GM23338 (cell line): Measurements from ENCODE around the gene CNN3. TPM values are rescaled to one million over a fixed set of nuclear protein-coding genes. Genes with fewer than 3 reads are reported as not detected.

ENCODE experiments used
- ATAC-seq: fragments of 200-7000 bp; cut with Tn5 transposase; 3 replicates; pipeline ENCODE4 v1.9.1; 2020
- DNase-seq: peaks from one replicate; pipeline ENCODE4 v3.0.0-alpha.2; 2015; ENCODE audit warnings: low spot score
- H2AFZ ChIP-seq: fragments of 200-600 bp; sonication (generic); 2 replicates; pipeline ENCODE4 v1.8.0; 2016; ENCODE audit warnings: antibody characterized with exemption, mild to moderate bottlenecking, moderate library complexity
- H3F3A ChIP-seq: fragments of 200-600 bp; sonication (generic); replicated peaks from 2 replicates; pipeline ENCODE4 v1.8.0; 2017; ENCODE audit warnings: antibody characterized with exemption, mixed run types, low read depth
- H3K27ac ChIP-seq: fragments of 200-600 bp; sonication (generic); 2 replicates; pipeline ENCODE4 v1.6.1; 2016; ENCODE audit warnings: low read depth
- H3K27me3 ChIP-seq: fragments of 200-600 bp; sonication (generic); 2 replicates; pipeline ENCODE4 v1.8.0; 2016; ENCODE audit warnings: mild to moderate bottlenecking, mixed run types, moderate library complexity; ENCODE audit not compliant: insufficient read depth
- H3K36me3 ChIP-seq: fragments of 200-600 bp; sonication (generic); 2 replicates; pipeline ENCODE4 v1.8.0; 2016; ENCODE audit warnings: mild to moderate bottlenecking; ENCODE audit not compliant: insufficient read depth
- H3K4me1 ChIP-seq: fragments of 200-600 bp; sonication (generic); 2 replicates; pipeline ENCODE4 v1.8.0; 2016; ENCODE audit warnings: mild to moderate bottlenecking, moderate library complexity; ENCODE audit not compliant: insufficient read depth
- H3K4me2 ChIP-seq: fragments of 200-600 bp; sonication (generic); 2 replicates; pipeline ENCODE4 v1.7.1; 2017; ENCODE audit warnings: mixed run types
- H3K4me3 ChIP-seq: fragments of 200-600 bp; sonication (generic); 2 replicates; pipeline ENCODE4 v1.6.1; 2016; ENCODE audit warnings: mixed run types
- H3K79me2 ChIP-seq: fragments of 200-600 bp; sonication (generic); replicated peaks from 2 replicates; pipeline ENCODE4 v1.8.0; 2017; ENCODE audit warnings: mild to moderate bottlenecking; ENCODE audit not compliant: insufficient read depth
- H3K9me2 ChIP-seq: fragments of 200-600 bp; sonication (generic); 2 replicates; pipeline ENCODE4 v1.8.0; 2017; ENCODE audit not compliant: insufficient read depth
- H4K20me1 ChIP-seq: fragments of 200-600 bp; sonication (generic); replicated peaks from 2 replicates; pipeline ENCODE4 v1.8.0; 2017; ENCODE audit warnings: mild to moderate bottlenecking; ENCODE audit not compliant: insufficient read depth
- H3K27ac Mint-ChIP-seq: 2 replicates; pipeline ENCODE4 v1.8.0; 2020; ENCODE audit warnings: inconsistent platforms, mild to moderate bottlenecking, moderate library complexity, mixed read lengths
- H3K27me3 Mint-ChIP-seq: 3 replicates; pipeline ENCODE4 v1.8.0; 2022; ENCODE audit warnings: low read depth, mild to moderate bottlenecking, moderate library complexity, mixed read lengths, inconsistent platforms; ENCODE audit not compliant: insufficient read depth, poor library complexity
- H3K36me3 Mint-ChIP-seq: 3 replicates; pipeline ENCODE4 v1.8.0; 2021; ENCODE audit warnings: low read depth, mild to moderate bottlenecking, inconsistent platforms, moderate library complexity, mixed read lengths
- H3K4me1 Mint-ChIP-seq: 3 replicates; pipeline ENCODE4 v1.8.0; 2020; ENCODE audit warnings: mild to moderate bottlenecking, inconsistent platforms, mixed read lengths
- H3K4me3 Mint-ChIP-seq: 3 replicates; pipeline ENCODE4 v1.8.0; 2021; ENCODE audit warnings: moderate library complexity, mild to moderate bottlenecking, inconsistent platforms, mixed read lengths
- H3K9me3 Mint-ChIP-seq: 3 replicates; pipeline ENCODE4 v1.8.0; 2020; ENCODE audit warnings: moderate library complexity, mild to moderate bottlenecking, inconsistent platforms, mixed read lengths
- CREB1 ChIP-seq: fragments of 250-450 bp; sonication (Bioruptor Pico); IDR thresholded peaks from 2 replicates; pipeline ENCODE4 v1.5.0; 2020; ENCODE audit warnings: low read depth, mild to moderate bottlenecking, moderate library complexity
- EZH2 ChIP-seq: fragments of 200-600 bp; sonication (generic); IDR thresholded peaks from one replicate; pipeline ENCODE4 v1.8.0; 2017; ENCODE audit warnings: antibody characterized with exemption, mild to moderate bottlenecking, low read depth; ENCODE audit not compliant: unreplicated experiment
- EZH2phosphoT487 ChIP-seq: fragments of 200-600 bp; sonication (generic); IDR thresholded peaks from one replicate; pipeline ENCODE4 v1.8.1; 2018; ENCODE audit warnings: antibody characterized with exemption; ENCODE audit not compliant: unreplicated experiment
- JUNB ChIP-seq: IDR thresholded peaks from one replicate; pipeline ENCODE4 v1.6.1; 2016; ENCODE audit warnings: antibody characterized with exemption; ENCODE audit not compliant: unreplicated experiment
- NANOG ChIP-seq: IDR thresholded peaks from 2 replicates; pipeline ENCODE4 v1.6.1; 2016; ENCODE audit warnings: antibody characterized with exemption, borderline replicate concordance
- POLR2AphosphoS5 ChIP-seq: IDR thresholded peaks from 2 replicates; pipeline ENCODE4 v1.6.1; 2016; ENCODE audit warnings: antibody characterized with exemption, low read depth
- STAT1 ChIP-seq: IDR thresholded peaks from one replicate; pipeline ENCODE4 v1.6.1; 2016; ENCODE audit warnings: antibody characterized with exemption; ENCODE audit not compliant: unreplicated experiment
- ZNF114 ChIP-seq: fragments of 250-450 bp; sonication (Bioruptor Pico); IDR thresholded peaks from 2 replicates; pipeline ENCODE4 v1.5.0; 2020; ENCODE audit warnings: mild to moderate bottlenecking, moderate library complexity
- ZNF331 ChIP-seq: fragments of 250-450 bp; sonication (Bioruptor Pico); IDR thresholded peaks from 2 replicates; pipeline ENCODE4 v1.5.0; 2020; ENCODE audit warnings: low read depth, mild to moderate bottlenecking, moderate library complexity
- polyA plus RNA-seq: library from polyadenylated mRNA; unstranded; fragments of >200 nt; fragmentation: Nextera tagmentation; extraction: Ambion mirVana; gene quantifications from 2 replicates; pipeline ENCODE4 v1.2.1, GENCODE V29; 2016
- total RNA-seq: library from RNA; depleted of rRNA; stranded (reverse); fragments of >200 nt; shearing (Covaris generic); gene quantifications from 2 replicates; pipeline ENCODE4 v1.2.3, GENCODE V29; 2014
- TF ChIP-seq, protein P1 (sequence below), 2 experiments: fragments of 200-600 bp in 1 of 2; sonication (generic) in 1 of 2; conservative IDR thresholded peaks; 2 replicates each; pipeline versions ENCODE4 v1.5.1 to v1.6.1; 2016 to 2017; ENCODE audit warnings: antibody characterized with exemption in 2 of 2, low read depth in 2 of 2, mild to moderate bottlenecking in 2 of 2, moderate library complexity in 1 of 2
- TF ChIP-seq, protein P2 (sequence below): IDR thresholded peaks from one replicate; pipeline ENCODE4 v1.6.1; 2018; ENCODE audit warnings: antibody characterized with exemption; ENCODE audit not compliant: unreplicated experiment
- TF ChIP-seq, protein P3 (sequence below): fragments of 250-450 bp; sonication (Bioruptor Pico); IDR thresholded peaks from 2 replicates; pipeline ENCODE4 v1.5.0; 2020; ENCODE audit warnings: mild to moderate bottlenecking, moderate library complexity
- TF ChIP-seq, protein P4 (sequence below): IDR thresholded peaks from 2 replicates; pipeline ENCODE4 v1.6.1; 2016; ENCODE audit warnings: antibody characterized with exemption

Gene CNN3
- total and polyA plus RNA-seq, 2 experiments from 2014 or later: 220 to 312 TPM

DNA sequence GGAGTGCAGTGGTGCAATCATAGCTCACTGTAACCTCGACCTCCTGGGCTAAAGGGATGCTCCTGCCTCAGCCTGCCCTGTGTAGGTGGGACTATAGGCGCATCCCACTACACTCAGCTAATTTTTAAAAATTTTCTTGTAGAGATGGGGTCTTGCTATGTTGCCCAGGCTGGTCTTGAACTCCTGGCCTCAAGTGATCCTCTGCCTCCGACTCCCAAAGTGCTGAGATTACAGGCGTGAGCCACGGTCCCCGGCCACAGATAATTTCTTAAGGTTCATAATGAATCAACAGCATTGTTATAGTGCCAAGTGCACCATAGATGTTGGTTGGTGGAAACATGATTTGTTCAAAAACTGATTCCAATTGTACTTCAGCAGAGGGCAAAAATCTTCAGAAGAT lies 42.2 kb upstream of the CNN3 start:
- no peak overlapping the region for H3K4me3 ChIP-seq
- no peaks in the 10 kb centered on the region; the same call in 2 of the 3 replicates for H3K36me3 Mint-ChIP-seq
- no peaks in the 10 kb centered on the region for H3K79me2 ChIP-seq
- no peaks in the 10 kb centered on the region for H3K36me3 ChIP-seq
- no peak overlapping the region for H3K27ac ChIP-seq
- no peak overlapping the region for H3K27ac Mint-ChIP-seq
- no peak for ATAC-seq
- no peak for DNase-seq
- H3K4me1 Mint-ChIP-seq: peaks cover 11% of the 10 kb centered on the region
- peaks cover 7% of the 10 kb centered on the region; the same call in 1 of the 2 replicates for H3K4me1 ChIP-seq
- H3K9me2 ChIP-seq: no peaks in the 10 kb centered on the region
- H2AFZ ChIP-seq: no peak overlapping the region
- H3F3A ChIP-seq: no peaks in the 10 kb centered on the region
- peaks cover 7% of the 10 kb centered on the region for H3K27me3 Mint-ChIP-seq
- H4K20me1 ChIP-seq: no peaks in the 10 kb centered on the region
- no peak overlapping the region for H3K4me3 Mint-ChIP-seq
- H3K9me3 Mint-ChIP-seq: no peaks in the 10 kb centered on the region
- no peaks in the 10 kb centered on the region for H3K27me3 ChIP-seq
- no peak overlapping the region for H3K4me2 ChIP-seq
- TF ChIP-seq CREB1 (no peak), ZNF114 (CRISPR knock-in tag) (no peak), NANOG (no peak), JUNB (no peak), POLR2AphosphoS5 (no peak), EZH2phosphoT487 (no peak), EZH2 (no peak), ZNF331 (CRISPR knock-in tag) (no peak), STAT1 (no peak)
- TF ChIP-seq, protein P1, sequence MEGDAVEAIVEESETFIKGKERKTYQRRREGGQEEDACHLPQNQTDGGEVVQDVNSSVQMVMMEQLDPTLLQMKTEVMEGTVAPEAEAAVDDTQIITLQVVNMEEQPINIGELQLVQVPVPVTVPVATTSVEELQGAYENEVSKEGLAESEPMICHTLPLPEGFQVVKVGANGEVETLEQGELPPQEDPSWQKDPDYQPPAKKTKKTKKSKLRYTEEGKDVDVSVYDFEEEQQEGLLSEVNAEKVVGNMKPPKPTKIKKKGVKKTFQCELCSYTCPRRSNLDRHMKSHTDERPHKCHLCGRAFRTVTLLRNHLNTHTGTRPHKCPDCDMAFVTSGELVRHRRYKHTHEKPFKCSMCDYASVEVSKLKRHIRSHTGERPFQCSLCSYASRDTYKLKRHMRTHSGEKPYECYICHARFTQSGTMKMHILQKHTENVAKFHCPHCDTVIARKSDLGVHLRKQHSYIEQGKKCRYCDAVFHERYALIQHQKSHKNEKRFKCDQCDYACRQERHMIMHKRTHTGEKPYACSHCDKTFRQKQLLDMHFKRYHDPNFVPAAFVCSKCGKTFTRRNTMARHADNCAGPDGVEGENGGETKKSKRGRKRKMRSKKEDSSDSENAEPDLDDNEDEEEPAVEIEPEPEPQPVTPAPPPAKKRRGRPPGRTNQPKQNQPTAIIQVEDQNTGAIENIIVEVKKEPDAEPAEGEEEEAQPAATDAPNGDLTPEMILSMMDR (conservative IDR thresholded peaks at IDR 0.05; ENCODE audit: low read depth in 2 of 2): no peak
- TF ChIP-seq, protein P2, sequence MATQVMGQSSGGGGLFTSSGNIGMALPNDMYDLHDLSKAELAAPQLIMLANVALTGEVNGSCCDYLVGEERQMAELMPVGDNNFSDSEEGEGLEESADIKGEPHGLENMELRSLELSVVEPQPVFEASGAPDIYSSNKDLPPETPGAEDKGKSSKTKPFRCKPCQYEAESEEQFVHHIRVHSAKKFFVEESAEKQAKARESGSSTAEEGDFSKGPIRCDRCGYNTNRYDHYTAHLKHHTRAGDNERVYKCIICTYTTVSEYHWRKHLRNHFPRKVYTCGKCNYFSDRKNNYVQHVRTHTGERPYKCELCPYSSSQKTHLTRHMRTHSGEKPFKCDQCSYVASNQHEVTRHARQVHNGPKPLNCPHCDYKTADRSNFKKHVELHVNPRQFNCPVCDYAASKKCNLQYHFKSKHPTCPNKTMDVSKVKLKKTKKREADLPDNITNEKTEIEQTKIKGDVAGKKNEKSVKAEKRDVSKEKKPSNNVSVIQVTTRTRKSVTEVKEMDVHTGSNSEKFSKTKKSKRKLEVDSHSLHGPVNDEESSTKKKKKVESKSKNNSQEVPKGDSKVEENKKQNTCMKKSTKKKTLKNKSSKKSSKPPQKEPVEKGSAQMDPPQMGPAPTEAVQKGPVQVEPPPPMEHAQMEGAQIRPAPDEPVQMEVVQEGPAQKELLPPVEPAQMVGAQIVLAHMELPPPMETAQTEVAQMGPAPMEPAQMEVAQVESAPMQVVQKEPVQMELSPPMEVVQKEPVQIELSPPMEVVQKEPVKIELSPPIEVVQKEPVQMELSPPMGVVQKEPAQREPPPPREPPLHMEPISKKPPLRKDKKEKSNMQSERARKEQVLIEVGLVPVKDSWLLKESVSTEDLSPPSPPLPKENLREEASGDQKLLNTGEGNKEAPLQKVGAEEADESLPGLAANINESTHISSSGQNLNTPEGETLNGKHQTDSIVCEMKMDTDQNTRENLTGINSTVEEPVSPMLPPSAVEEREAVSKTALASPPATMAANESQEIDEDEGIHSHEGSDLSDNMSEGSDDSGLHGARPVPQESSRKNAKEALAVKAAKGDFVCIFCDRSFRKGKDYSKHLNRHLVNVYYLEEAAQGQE: no peak
- TF ChIP-seq, protein P3, sequence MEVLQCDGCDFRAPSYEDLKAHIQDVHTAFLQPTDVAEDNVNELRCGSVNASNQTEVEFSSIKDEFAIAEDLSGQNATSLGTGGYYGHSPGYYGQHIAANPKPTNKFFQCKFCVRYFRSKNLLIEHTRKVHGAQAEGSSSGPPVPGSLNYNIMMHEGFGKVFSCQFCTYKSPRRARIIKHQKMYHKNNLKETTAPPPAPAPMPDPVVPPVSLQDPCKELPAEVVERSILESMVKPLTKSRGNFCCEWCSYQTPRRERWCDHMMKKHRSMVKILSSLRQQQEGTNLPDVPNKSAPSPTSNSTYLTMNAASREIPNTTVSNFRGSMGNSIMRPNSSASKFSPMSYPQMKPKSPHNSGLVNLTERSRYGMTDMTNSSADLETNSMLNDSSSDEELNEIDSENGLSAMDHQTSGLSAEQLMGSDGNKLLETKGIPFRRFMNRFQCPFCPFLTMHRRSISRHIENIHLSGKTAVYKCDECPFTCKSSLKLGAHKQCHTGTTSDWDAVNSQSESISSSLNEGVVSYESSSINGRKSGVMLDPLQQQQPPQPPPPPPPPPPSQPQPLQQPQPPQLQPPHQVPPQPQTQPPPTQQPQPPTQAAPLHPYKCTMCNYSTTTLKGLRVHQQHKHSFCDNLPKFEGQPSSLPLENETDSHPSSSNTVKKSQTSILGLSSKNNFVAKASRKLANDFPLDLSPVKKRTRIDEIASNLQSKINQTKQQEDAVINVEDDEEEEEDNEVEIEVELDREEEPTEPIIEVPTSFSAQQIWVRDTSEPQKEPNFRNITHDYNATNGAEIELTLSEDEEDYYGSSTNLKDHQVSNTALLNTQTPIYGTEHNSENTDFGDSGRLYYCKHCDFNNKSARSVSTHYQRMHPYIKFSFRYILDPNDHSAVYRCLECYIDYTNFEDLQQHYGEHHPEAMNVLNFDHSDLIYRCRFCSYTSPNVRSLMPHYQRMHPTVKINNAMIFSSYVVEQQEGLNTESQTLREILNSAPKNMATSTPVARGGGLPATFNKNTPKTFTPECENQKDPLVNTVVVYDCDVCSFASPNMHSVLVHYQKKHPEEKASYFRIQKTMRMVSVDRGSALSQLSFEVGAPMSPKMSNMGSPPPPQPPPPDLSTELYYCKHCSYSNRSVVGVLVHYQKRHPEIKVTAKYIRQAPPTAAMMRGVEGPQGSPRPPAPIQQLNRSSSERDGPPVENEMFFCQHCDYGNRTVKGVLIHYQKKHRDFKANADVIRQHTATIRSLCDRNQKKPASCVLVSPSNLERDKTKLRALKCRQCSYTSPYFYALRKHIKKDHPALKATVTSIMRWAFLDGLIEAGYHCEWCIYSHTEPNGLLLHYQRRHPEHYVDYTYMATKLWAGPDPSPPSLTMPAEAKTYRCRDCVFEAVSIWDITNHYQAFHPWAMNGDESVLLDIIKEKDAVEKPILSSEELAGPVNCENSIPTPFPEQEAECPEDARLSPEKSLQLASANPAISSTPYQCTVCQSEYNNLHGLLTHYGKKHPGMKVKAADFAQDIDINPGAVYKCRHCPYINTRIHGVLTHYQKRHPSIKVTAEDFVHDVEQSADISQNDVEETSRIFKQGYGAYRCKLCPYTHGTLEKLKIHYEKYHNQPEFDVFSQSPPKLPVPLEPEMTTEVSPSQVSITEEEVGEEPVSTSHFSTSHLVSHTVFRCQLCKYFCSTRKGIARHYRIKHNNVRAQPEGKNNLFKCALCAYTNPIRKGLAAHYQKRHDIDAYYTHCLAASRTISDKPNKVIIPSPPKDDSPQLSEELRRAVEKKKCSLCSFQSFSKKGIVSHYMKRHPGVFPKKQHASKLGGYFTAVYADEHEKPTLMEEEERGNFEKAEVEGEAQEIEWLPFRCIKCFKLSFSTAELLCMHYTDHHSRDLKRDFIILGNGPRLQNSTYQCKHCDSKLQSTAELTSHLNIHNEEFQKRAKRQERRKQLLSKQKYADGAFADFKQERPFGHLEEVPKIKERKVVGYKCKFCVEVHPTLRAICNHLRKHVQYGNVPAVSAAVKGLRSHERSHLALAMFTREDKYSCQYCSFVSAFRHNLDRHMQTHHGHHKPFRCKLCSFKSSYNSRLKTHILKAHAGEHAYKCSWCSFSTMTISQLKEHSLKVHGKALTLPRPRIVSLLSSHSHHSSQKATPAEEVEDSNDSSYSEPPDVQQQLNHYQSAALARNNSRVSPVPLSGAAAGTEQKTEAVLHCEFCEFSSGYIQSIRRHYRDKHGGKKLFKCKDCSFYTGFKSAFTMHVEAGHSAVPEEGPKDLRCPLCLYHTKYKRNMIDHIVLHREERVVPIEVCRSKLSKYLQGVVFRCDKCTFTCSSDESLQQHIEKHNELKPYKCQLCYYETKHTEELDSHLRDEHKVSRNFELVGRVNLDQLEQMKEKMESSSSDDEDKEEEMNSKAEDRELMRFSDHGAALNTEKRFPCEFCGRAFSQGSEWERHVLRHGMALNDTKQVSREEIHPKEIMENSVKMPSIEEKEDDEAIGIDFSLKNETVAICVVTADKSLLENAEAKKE: no peak
- TF ChIP-seq, protein P4, sequence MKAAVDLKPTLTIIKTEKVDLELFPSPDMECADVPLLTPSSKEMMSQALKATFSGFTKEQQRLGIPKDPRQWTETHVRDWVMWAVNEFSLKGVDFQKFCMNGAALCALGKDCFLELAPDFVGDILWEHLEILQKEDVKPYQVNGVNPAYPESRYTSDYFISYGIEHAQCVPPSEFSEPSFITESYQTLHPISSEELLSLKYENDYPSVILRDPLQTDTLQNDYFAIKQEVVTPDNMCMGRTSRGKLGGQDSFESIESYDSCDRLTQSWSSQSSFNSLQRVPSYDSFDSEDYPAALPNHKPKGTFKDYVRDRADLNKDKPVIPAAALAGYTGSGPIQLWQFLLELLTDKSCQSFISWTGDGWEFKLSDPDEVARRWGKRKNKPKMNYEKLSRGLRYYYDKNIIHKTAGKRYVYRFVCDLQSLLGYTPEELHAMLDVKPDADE: no peak
